PC-9 (cell line): ENCODE measurements around the gene TMEM266. TPM values are rescaled to one million over a fixed set of nuclear protein-coding genes. Genes with fewer than 3 reads are reported as not detected.

ENCODE experiments used
- BruUV-seq: library from RNA; stranded (reverse); fragments of 400-500 nt; replicated peaks from 2 replicates; lab custom pipeline; 2021; lab: Mats Ljungman, UMichigan
- CTCF ChIA-PET: fragments of 300-600 bp; sonication (Branson Sonifier 250); formaldehyde crosslinking; loops from one replicate; lab custom pipeline; 2022; ENCODE audit warnings: antibody characterized with exemption; lab: Charles Lee
- POLR2A ChIA-PET: fragments of 300-600 bp; sonication (Branson Sonifier 250); formaldehyde crosslinking; loops from one replicate; lab custom pipeline; 2022; ENCODE audit warnings: antibody characterized with exemption; ENCODE audit not compliant: unreplicated experiment; lab: Charles Lee
- DNase-seq, 2 experiments: peaks; one replicate each; pipeline versions ENCODE4 v3.0.0 to v3.0.0-alpha.2; 2015 to 2022; ENCODE audit warnings: mixed read lengths in 1 of 2
- H2AFZ ChIP-seq: fragments of 200-600 bp; sonication (generic); 2 replicates; pipeline ENCODE4 v1.8.1; 2017; ENCODE audit warnings: antibody characterized with exemption
- H3F3A ChIP-seq: fragments of 200-600 bp; sonication (generic); 2 replicates; pipeline ENCODE4 v1.8.1; 2017; ENCODE audit warnings: antibody characterized with exemption, mild to moderate bottlenecking, low read depth; ENCODE audit not compliant: insufficient read depth
- H3K27ac ChIP-seq: fragments of 200-600 bp; sonication (generic); 2 replicates; pipeline ENCODE4 v1.6.1; 2016; ENCODE audit warnings: mixed run types
- H3K27me3 ChIP-seq: fragments of 200-600 bp; sonication (generic); 2 replicates; pipeline ENCODE4 v1.6.1; 2016; ENCODE audit warnings: low read depth, mixed run types; ENCODE audit not compliant: insufficient read depth
- H3K36me3 ChIP-seq: fragments of 200-600 bp; sonication (generic); 2 replicates; pipeline ENCODE4 v1.6.1; 2016; ENCODE audit warnings: low read depth, mixed run types
- H3K4me1 ChIP-seq: fragments of 200-600 bp; sonication (generic); replicated peaks from 2 replicates; pipeline ENCODE4 v1.6.1; 2016; ENCODE audit warnings: mixed run types; ENCODE audit not compliant: insufficient read depth
- H3K4me2 ChIP-seq: fragments of 200-600 bp; sonication (generic); 2 replicates; pipeline ENCODE4 v1.6.1; 2017; ENCODE audit warnings: mixed run types
- H3K4me3 ChIP-seq: fragments of 200-600 bp; sonication (generic); 2 replicates; pipeline ENCODE4 v1.6.1; 2016; ENCODE audit warnings: mixed run types
- H3K79me2 ChIP-seq: fragments of 200-600 bp; sonication (generic); 2 replicates; pipeline ENCODE4 v1.6.1; 2017; ENCODE audit warnings: low read depth, mixed run types
- H3K9me2 ChIP-seq: fragments of 200-600 bp; sonication (generic); 2 replicates; pipeline ENCODE4 v1.8.1; 2017; ENCODE audit warnings: mild to moderate bottlenecking; ENCODE audit not compliant: insufficient read depth
- H3K9me3 ChIP-seq: fragments of 200-600 bp; sonication (generic); 2 replicates; pipeline ENCODE4 v1.8.1; 2016; ENCODE audit warnings: low read depth; ENCODE audit not compliant: insufficient read depth
- H4K20me1 ChIP-seq: fragments of 200-600 bp; sonication (generic); 2 replicates; pipeline ENCODE4 v1.8.1; 2017; ENCODE audit not compliant: insufficient read depth
- EZH2 ChIP-seq: fragments of 200-600 bp; sonication (generic); IDR thresholded peaks from 2 replicates; pipeline ENCODE4 v1.8.0; 2017; ENCODE audit warnings: antibody characterized with exemption, low read depth
- intact Hi-C: fragments of 100-400 bp; cut with micrococcal nuclease; formaldehyde crosslinking; loops from one replicate; pipeline ENCODE4 v1.10.0; 2022; ENCODE audit not compliant: unreplicated experiment
- total RNA-seq: library from RNA; stranded (reverse); gene quantifications from 2 replicates; pipeline ENCODE4 v1.2.3, GENCODE V29; 2021
- TF ChIP-seq, protein P1 (sequence below): fragments of 200-600 bp; sonication (generic); conservative IDR thresholded peaks from 2 replicates; pipeline ENCODE4 v1.6.1; 2017; ENCODE audit warnings: mixed run types, antibody characterized with exemption, mild to moderate bottlenecking, moderate library complexity

Gene TMEM266
- total RNA-seq, 1 experiment from 2014 or later: 0.41 TPM

- H3K4me2 ChIP-seq: no peak overlapping the region
- H3K27me3 ChIP-seq: no peaks in the 10 kb centered on the region
- peaks cover 7% of the 10 kb centered on the region; the same call in 1 of the 2 replicates for H3K36me3 ChIP-seq
- TF ChIP-seq, protein P1, sequence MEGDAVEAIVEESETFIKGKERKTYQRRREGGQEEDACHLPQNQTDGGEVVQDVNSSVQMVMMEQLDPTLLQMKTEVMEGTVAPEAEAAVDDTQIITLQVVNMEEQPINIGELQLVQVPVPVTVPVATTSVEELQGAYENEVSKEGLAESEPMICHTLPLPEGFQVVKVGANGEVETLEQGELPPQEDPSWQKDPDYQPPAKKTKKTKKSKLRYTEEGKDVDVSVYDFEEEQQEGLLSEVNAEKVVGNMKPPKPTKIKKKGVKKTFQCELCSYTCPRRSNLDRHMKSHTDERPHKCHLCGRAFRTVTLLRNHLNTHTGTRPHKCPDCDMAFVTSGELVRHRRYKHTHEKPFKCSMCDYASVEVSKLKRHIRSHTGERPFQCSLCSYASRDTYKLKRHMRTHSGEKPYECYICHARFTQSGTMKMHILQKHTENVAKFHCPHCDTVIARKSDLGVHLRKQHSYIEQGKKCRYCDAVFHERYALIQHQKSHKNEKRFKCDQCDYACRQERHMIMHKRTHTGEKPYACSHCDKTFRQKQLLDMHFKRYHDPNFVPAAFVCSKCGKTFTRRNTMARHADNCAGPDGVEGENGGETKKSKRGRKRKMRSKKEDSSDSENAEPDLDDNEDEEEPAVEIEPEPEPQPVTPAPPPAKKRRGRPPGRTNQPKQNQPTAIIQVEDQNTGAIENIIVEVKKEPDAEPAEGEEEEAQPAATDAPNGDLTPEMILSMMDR: no peak
- no peak for TF ChIP-seq EZH2
- no peak overlapping the region for H3K4me3 ChIP-seq
- no peak overlapping the region for H2AFZ ChIP-seq
- no peak for DNase-seq
- no peaks in the 10 kb centered on the region for H3K9me3 ChIP-seq
- peaks cover 22% of the 10 kb centered on the region for H3F3A ChIP-seq
- POLR2A ChIA-PET: no interaction called here
- no peaks in the 10 kb centered on the region for H3K9me2 ChIP-seq
- no peaks in the 10 kb centered on the region for H3K4me1 ChIP-seq
- no peaks in the 10 kb centered on the region for H3K79me2 ChIP-seq
- CTCF ChIA-PET: no interaction called here
- intact Hi-C loops: no loop called here
- no peak overlapping the region for H3K27ac ChIP-seq
- H4K20me1 ChIP-seq: peaks cover 16% of the 10 kb centered on the region
- no TSS peak for BruUV-seq
Measured at GRCh38 chr15:76234337-76234889, 174.6 kb downstream of the TMEM266 start.

DNA sequence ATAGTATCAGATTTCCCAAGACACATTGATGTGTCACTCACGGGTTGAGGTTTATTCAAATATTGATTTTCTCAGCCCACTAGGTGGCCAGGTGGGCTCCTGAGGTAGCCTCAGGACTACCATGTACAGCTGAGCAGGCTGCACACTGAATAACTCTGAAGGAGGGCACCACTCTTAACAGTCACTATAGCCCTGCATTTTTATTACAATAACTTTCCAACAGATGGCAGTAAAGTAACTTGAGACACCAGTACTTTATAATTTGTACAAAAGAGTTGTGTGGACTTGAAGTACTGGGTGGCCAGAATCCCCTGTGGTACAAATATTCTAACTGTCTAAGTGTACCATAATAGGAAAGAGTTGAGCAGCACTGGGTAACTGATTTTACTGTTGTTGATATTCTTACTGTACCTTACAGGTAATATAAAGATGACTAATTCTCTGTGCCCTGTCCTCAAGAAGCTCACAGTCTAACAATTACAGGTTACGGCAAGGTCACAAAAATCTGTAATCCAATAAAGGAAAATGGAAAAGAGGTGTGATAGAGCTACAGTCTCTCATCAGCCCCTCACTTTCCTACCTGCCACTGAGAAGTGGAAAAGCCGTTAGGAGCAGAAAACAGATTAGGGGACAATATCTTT is 175.5 kb downstream of the TMEM266 start:
- Histone ChIP-seq H2AFZ (no peak overlapping the region), H3K36me3 (peaks cover 10% of the 10 kb centered on the region; the same call in 1 of the 2 replicates), H4K20me1 (peaks cover 16% of the 10 kb centered on the region), H3K9me3 (no peaks in the 10 kb centered on the region), H3K4me1 (no peaks in the 10 kb centered on the region), H3K79me2 (no peaks in the 10 kb centered on the region), H3F3A (peaks cover 22% of the 10 kb centered on the region), H3K27me3 (no peaks in the 10 kb centered on the region), H3K9me2 (no peaks in the 10 kb centered on the region), H3K27ac (no peak overlapping the region), H3K4me2 (no peak overlapping the region), H3K4me3 (no peak overlapping the region)
- DNase-seq: no peak
- intact Hi-C loops: loop anchor here (5.0 kb wide), 2 partner anchors 43 to 632 kb away; no protein-coding TSS in a partner anchor
- no peak for TF ChIP-seq EZH2
- TF ChIP-seq, protein P1: peak; percentile 68
- POLR2A ChIA-PET: no interaction called here
- CTCF ChIA-PET: interaction anchor here (0.7 to 0.9 kb wide), 2 partner anchors 49 to 95 kb away, joined by 3 to 5 read pairs; no protein-coding TSS in a partner anchor
- no TSS peak for BruUV-seq

GRCh38 chr15:76236350-76236749 is 176.6 kb downstream of the TMEM266 start:
- Histone ChIP-seq H4K20me1 (peaks cover 16% of the 10 kb centered on the region), H3K36me3 (0 out of 2 replicates have a peak, but pooled peaks cover 6% of the 10 kb centered on the region), H3K4me1 (no peaks in the 10 kb centered on the region), H3K9me2 (no peaks in the 10 kb centered on the region), H3K27me3 (no peaks in the 10 kb centered on the region), H3K4me2 (no peak overlapping the region), H3K27ac (0 out of 2 replicates have a peak overlapping the region, but pooled peaks have one; percentile 12), H3K9me3 (no peaks in the 10 kb centered on the region), H3F3A (peaks cover 22% of the 10 kb centered on the region), H3K79me2 (no peaks in the 10 kb centered on the region), H3K4me3 (no peak overlapping the region), H2AFZ (no peak overlapping the region)
- intact Hi-C loops: loop anchor here (5.0 kb wide), 2 partner anchors 44 to 631 kb away; no protein-coding TSS in a partner anchor
- no peak for DNase-seq
- CTCF ChIA-PET: interaction anchor here (0.9 kb wide), 1 partner anchor 94 kb away, joined by 5 read pairs; no protein-coding TSS in a partner anchor
- BruUV-seq: no TSS peak
- POLR2A ChIA-PET: no interaction called here
- no peak for TF ChIP-seq EZH2
- TF ChIP-seq, protein P1: no peak
